Keratinocyte (primary cell): ENCODE results near the gene STAM2. TPM values are rescaled to one million over a fixed set of nuclear protein-coding genes. Genes with fewer than 3 reads are reported as not detected.
"Not testable (repeated sequence)": the region's sequence is repeated elsewhere in the genome, so short reads cannot be mapped to it uniquely, and the experiment has no call there.

Experiments used
- DNase-seq: peaks from one replicate; pipeline ENCODE4 v3.0.0-alpha.2; 2011; ENCODE audit warnings: low read depth, missing footprints, low spot score
- FAIRE-seq: peaks from 2 replicates; lab custom pipeline; 2011; peaks lifted over from hg19 to GRCh38; lab: Jason Lieb, UNC
- H2AFZ ChIP-seq: 2 replicates; pipeline ENCODE4 v1.6.0; 2012; ENCODE audit warnings: low read length, control low read depth, inconsistent platforms; ENCODE audit not compliant: control insufficient read depth
- H3K27ac ChIP-seq: 2 replicates; pipeline ENCODE4 v1.5.1; 2011; ENCODE audit warnings: low read length; ENCODE audit not compliant: control insufficient read depth, insufficient read depth
- H3K27me3 ChIP-seq: 3 replicates; pipeline ENCODE4 v1.6.0; 2011; ENCODE audit warnings: low read length; ENCODE audit not compliant: control insufficient read depth, insufficient read depth; ENCODE audit errors: extremely low read depth
- H3K36me3 ChIP-seq, 2 experiments: 2 replicates in 1 of 2; 3 replicates in 1 of 2; pipeline ENCODE4 v1.5.1; 2011; ENCODE audit warnings: low read length in 2 of 2, mild to moderate bottlenecking in 1 of 2; ENCODE audit not compliant: control insufficient read depth in 2 of 2, insufficient read depth in 2 of 2; ENCODE audit errors: extremely low read depth in 1 of 2
- H3K4me1 ChIP-seq: 3 replicates; pipeline ENCODE4 v1.5.1; 2011; ENCODE audit warnings: low read length; ENCODE audit not compliant: control insufficient read depth, insufficient read depth; ENCODE audit errors: extremely low read depth
- H3K4me2 ChIP-seq: 3 replicates; pipeline ENCODE4 v1.6.0; 2011; ENCODE audit warnings: low read depth, low read length; ENCODE audit not compliant: control insufficient read depth, insufficient read depth; ENCODE audit errors: extremely low read depth
- H3K4me3 ChIP-seq, 3 experiments: fragments of 200-600 bp in 1 of 3; sonication (generic) in 1 of 3; 2 replicates in 2 of 3; 3 replicates in 1 of 3; pipeline ENCODE4 v1.5.1; 2011 to 2016; ENCODE audit warnings: low read length in 3 of 3, mild to moderate bottlenecking in 3 of 3, control low read depth in 2 of 3, inconsistent platforms in 1 of 3, low read depth in 1 of 3, mixed read lengths in 1 of 3, mixed run types in 1 of 3, moderate library complexity in 1 of 3; ENCODE audit not compliant: control insufficient read depth in 2 of 3, insufficient read depth in 2 of 3; ENCODE audit errors: extremely low read depth in 1 of 3
- H3K79me2 ChIP-seq: 2 replicates; pipeline ENCODE4 v1.6.0; 2012; ENCODE audit warnings: low read length; ENCODE audit not compliant: control insufficient read depth, insufficient read depth
- H3K9ac ChIP-seq: 3 replicates; pipeline ENCODE4 v1.6.0; 2011; ENCODE audit warnings: low read length; ENCODE audit not compliant: control insufficient read depth, insufficient read depth; ENCODE audit errors: extremely low read depth
- H3K9me1 ChIP-seq: 3 replicates; pipeline ENCODE4 v1.6.0; 2011; ENCODE audit warnings: low read length; ENCODE audit not compliant: control insufficient read depth, insufficient read depth; ENCODE audit errors: extremely low read depth
- H3K9me3 ChIP-seq: 2 replicates; pipeline ENCODE4 v1.5.1; 2012; ENCODE audit warnings: low read depth, low read length; ENCODE audit not compliant: control insufficient read depth
- H4K20me1 ChIP-seq: 3 replicates; pipeline ENCODE4 v1.6.0; 2011; ENCODE audit warnings: low read length; ENCODE audit not compliant: control insufficient read depth, insufficient read depth; ENCODE audit errors: extremely low read depth
- CTCF ChIP-seq, 3 experiments: IDR thresholded peaks in 1 of 3; conservative IDR thresholded peaks in 1 of 3; optimal IDR thresholded peaks in 1 of 3; 2 replicates in 2 of 3; 3 replicates in 1 of 3; pipeline versions ENCODE3 to v1.5.1; 2011; ENCODE audit warnings: low read length in 3 of 3, mild to moderate bottlenecking in 3 of 3, moderate library complexity in 2 of 3, control low read depth in 1 of 3, inconsistent platforms in 1 of 3; ENCODE audit not compliant: insufficient read depth in 2 of 3; ENCODE audit errors: extremely low read depth in 1 of 3
- EZH2 ChIP-seq: IDR thresholded peaks from one replicate; pipeline ENCODE4 v1.6.1; 2012; ENCODE audit warnings: inconsistent platforms, mild to moderate bottlenecking, low read length, moderate library complexity
- dilution Hi-C: fragments of 300-500 bp; cut with MboI; formaldehyde crosslinking; loops from one replicate; pipeline ENCODE4 v1.7.0; 2020; ENCODE audit warnings: low sequenced_read_pairs; ENCODE audit not compliant: extremely low pct_ligation_motif_present
- polyA plus RNA-seq, 5 experiments: library from polyadenylated mRNA; depleted of rRNA in 3 of 5; stranded (reverse) in 3 of 5; stranded (forward) in 1 of 5; unstranded in 1 of 5; fragments of >200 nt; gene quantifications; 1 replicate in 1 of 5; 2 replicates in 3 of 5; 3 replicates in 1 of 5; pipeline versions ENCODE4 v1.2.1 to v1.2.3, GENCODE V29; 2011 to 2012; ENCODE audit warnings: missing spikeins in 2 of 5, low read depth in 1 of 5, low replicate concordance in 1 of 5

The STAM2 gene
- polyA plus RNA-seq, 1 donor (not counting 4 experiments of a cell fraction or from before 2014, with no cell fraction given), result 20.7 TPM

DNA sequence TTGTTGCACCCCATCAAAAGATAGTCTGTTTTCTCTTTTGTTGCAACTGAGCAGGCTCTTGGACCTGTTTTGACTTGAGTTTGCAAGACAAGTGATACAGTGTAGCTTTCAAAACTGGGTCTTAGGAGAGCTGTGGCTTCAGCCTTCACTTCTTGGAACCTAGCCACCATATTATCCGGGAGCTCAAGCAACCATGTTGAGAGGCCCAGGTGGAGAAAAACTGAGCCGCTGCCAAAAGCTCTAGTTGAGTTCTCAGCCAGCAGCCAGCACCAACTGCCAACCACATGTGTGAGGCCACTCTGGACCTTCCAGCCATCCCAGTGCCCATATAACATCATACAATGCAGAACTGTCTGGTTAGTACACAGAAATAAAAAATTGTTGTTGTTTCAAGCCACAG, 82.1 kb downstream of the STAM2 start:
- no peak for TF ChIP-seq EZH2
- H3K36me3 ChIP-seq, result no peaks in the 10 kb centered on the region

DNA sequence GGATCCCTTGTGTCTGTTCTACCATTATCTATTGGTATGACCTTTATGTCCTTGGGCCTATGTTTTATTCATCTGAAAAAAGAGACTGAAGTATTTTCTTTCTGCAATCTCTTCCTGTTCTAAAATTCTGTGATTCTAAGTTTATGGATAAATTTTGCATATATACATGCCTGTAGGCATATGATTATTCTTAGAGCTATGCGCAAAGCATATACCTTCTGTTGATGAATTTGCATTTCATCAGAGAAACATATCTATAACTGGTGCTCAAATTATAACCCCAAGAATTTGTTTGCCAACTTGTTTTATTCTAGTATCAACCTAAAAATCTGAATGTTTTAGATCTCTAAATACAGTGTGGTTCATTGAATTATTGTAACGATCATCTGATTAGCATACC, 83.5 kb downstream of the STAM2 start:
- dilution Hi-C loops, result no loop called here
- no peak overlapping the region for H3K9ac ChIP-seq
- peaks cover 11% of the 10 kb centered on the region for H3K27me3 ChIP-seq
- FAIRE-seq, result no peak
- H3K36me3 ChIP-seq, result no peaks in the 10 kb centered on the region
- no peaks in the 10 kb centered on the region for H4K20me1 ChIP-seq
- no peak overlapping the region for H3K4me3 ChIP-seq
- no peak overlapping the region for H3K4me2 ChIP-seq
- no peak for TF ChIP-seq CTCF (optimal IDR thresholded peaks at IDR 0.05 in 1 of 3, IDR thresholded peaks at IDR 0.05 in 1 of 3, conservative IDR thresholded peaks at IDR 0.05 in 1 of 3; ENCODE audit: extremely low read depth in 1 of 3, insufficient read depth in 2 of 3, low read length in 3 of 3)
- no peak for TF ChIP-seq EZH2
- no peak overlapping the region for H3K27ac ChIP-seq
- no peaks in the 10 kb centered on the region for H3K79me2 ChIP-seq
- H3K9me3 ChIP-seq, result no peaks in the 10 kb centered on the region
- H3K4me1 ChIP-seq, result no peaks in the 10 kb centered on the region
- H3K9me1 ChIP-seq, result no peaks in the 10 kb centered on the region
- DNase-seq, result no peak
- H2AFZ ChIP-seq, result no peak overlapping the region

More for the DNA sequence above, 82.1 kb downstream of the STAM2 start:
- DNase-seq (no peak), FAIRE-seq (no peak)
- no peaks in the 10 kb centered on the region for H3K9me3 ChIP-seq
- no peak overlapping the region for H3K27ac ChIP-seq
- H2AFZ ChIP-seq, result no peak overlapping the region
- H3K4me1 ChIP-seq, result peaks cover 11% of the 10 kb centered on the region
- no peak overlapping the region for H3K9ac ChIP-seq
- dilution Hi-C loops, result no loop called here
- no peak overlapping the region for H3K4me3 ChIP-seq
- H3K79me2 ChIP-seq, result no peaks in the 10 kb centered on the region
- H3K4me2 ChIP-seq, result no peak overlapping the region
- no peaks in the 10 kb centered on the region for H3K9me1 ChIP-seq
- no peaks in the 10 kb centered on the region for H4K20me1 ChIP-seq
- H3K27me3 ChIP-seq, result peaks cover 25% of the 10 kb centered on the region

DNA sequence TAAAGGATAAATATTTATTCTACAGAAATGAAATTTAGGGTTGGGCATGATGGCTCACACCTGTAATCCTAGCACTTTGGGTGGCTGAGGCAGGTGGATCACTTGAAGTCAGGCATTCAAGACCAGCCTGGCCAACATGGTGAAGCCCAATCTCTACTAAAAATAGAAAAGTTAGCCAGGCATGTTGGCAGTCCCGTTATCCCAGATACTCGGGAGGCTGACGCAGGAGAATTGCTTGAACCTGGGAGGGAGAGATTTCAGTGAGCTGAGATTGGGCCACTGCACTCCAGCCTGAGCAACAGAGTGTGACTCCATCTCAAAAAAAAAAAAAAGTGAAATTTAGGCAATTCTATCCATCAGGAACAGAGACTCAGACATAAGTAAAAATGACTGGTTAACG, 84.8 kb downstream of the STAM2 start:
- DNase-seq, FAIRE-seq, H3K9me3 ChIP-seq, H3K4me1 ChIP-seq, H3K9me1 ChIP-seq, H3K9ac ChIP-seq, H3K4me3 ChIP-seq, H4K20me1 ChIP-seq, H3K27ac ChIP-seq, H3K27me3 ChIP-seq, H3K36me3 ChIP-seq, H3K79me2 ChIP-seq, H3K4me2 ChIP-seq, H2AFZ ChIP-seq, dilution Hi-C loops: not testable (repeated sequence)
